Measurements from ENCODE around the gene HAND2. TPM values are rescaled to one million over a fixed set of nuclear protein-coding genes. Genes with fewer than 3 reads are reported as not detected.

HAND2 gene
- total RNA-seq, 1 experiment from 2014 or later = not detected

- no peaks in the 10 kb centered on the region for H3K9me2 ChIP-seq (ENCODE audit: insufficient read depth)
- no peaks in the 10 kb centered on the region for H3K36me3 ChIP-seq (ENCODE audit: low read depth)
- no peak for DNase-seq
- ChIA-PET CTCF (no interaction called here), POLR2A (ENCODE audit: unreplicated experiment) (no interaction called here)
- H3K27me3 ChIP-seq (ENCODE audit: insufficient read depth, low read depth) = no peaks in the 10 kb centered on the region
- no peaks in the 10 kb centered on the region for H3K79me2 ChIP-seq (ENCODE audit: low read depth)
- intact Hi-C loops (cut with micrococcal nuclease; ENCODE audit: unreplicated experiment) = no loop called here
- H3K27ac ChIP-seq = no peak overlapping the region
- no peaks in the 10 kb centered on the region for H3F3A ChIP-seq (ENCODE audit: insufficient read depth, low read depth)
- no TSS peak for BruUV-seq (replicated peaks)
- no peaks in the 10 kb centered on the region for H3K4me1 ChIP-seq (replicated peaks; ENCODE audit: insufficient read depth)
- TF ChIP-seq CTCF (conservative IDR thresholded peaks at IDR 0.05) (no peak), EZH2 (IDR thresholded peaks at IDR 0.05; ENCODE audit: low read depth) (no peak)
- H3K9me3 ChIP-seq (ENCODE audit: insufficient read depth, low read depth) = no peaks in the 10 kb centered on the region
- no peak overlapping the region for H3K4me2 ChIP-seq
- no peak overlapping the region for H2AFZ ChIP-seq
- no peak overlapping the region for H3K4me3 ChIP-seq
- H4K20me1 ChIP-seq (ENCODE audit: insufficient read depth) = no peaks in the 10 kb centered on the region
Observed at GRCh38 chr4:173489514-173489913, 40.5 kb downstream of the HAND2 start.

GRCh38 chr4:173488656-173489055, 41.4 kb downstream of the HAND2 start:
- Histone ChIP-seq H3K27ac (no peak overlapping the region), H3K27me3 (ENCODE audit: insufficient read depth, low read depth) (no peaks in the 10 kb centered on the region), H3K36me3 (ENCODE audit: low read depth) (no peaks in the 10 kb centered on the region), H3K4me3 (no peak overlapping the region), H4K20me1 (ENCODE audit: insufficient read depth) (no peaks in the 10 kb centered on the region), H2AFZ (no peak overlapping the region), H3K4me2 (no peak overlapping the region), H3K79me2 (ENCODE audit: low read depth) (no peaks in the 10 kb centered on the region), H3K9me2 (ENCODE audit: insufficient read depth) (no peaks in the 10 kb centered on the region), H3K9me3 (ENCODE audit: insufficient read depth, low read depth) (no peaks in the 10 kb centered on the region), H3F3A (ENCODE audit: insufficient read depth, low read depth) (no peaks in the 10 kb centered on the region), H3K4me1 (replicated peaks; ENCODE audit: insufficient read depth) (no peaks in the 10 kb centered on the region)
- no TSS peak for BruUV-seq (replicated peaks)
- ChIA-PET CTCF (no interaction called here), POLR2A (ENCODE audit: unreplicated experiment) (no interaction called here)
- TF ChIP-seq CTCF (conservative IDR thresholded peaks at IDR 0.05) = no peak
- no peak for TF ChIP-seq EZH2 (IDR thresholded peaks at IDR 0.05; ENCODE audit: low read depth)
- intact Hi-C loops (cut with micrococcal nuclease; ENCODE audit: unreplicated experiment) = no loop called here
- no peak for DNase-seq

GRCh38 chr4:173488074-173488473, 42.0 kb downstream of the HAND2 start:
- Histone ChIP-seq H3K27me3 (ENCODE audit: insufficient read depth, low read depth) (no peaks in the 10 kb centered on the region), H3K27ac (no peak overlapping the region), H3K4me2 (no peak overlapping the region), H3K4me1 (replicated peaks; ENCODE audit: insufficient read depth) (no peaks in the 10 kb centered on the region), H2AFZ (no peak overlapping the region), H3K79me2 (ENCODE audit: low read depth) (no peaks in the 10 kb centered on the region), H3K9me2 (ENCODE audit: insufficient read depth) (no peaks in the 10 kb centered on the region), H3F3A (ENCODE audit: insufficient read depth, low read depth) (no peaks in the 10 kb centered on the region), H3K9me3 (ENCODE audit: insufficient read depth, low read depth) (no peaks in the 10 kb centered on the region), H4K20me1 (ENCODE audit: insufficient read depth) (no peaks in the 10 kb centered on the region), H3K36me3 (ENCODE audit: low read depth) (no peaks in the 10 kb centered on the region), H3K4me3 (no peak overlapping the region)
- TF ChIP-seq EZH2 (IDR thresholded peaks at IDR 0.05; ENCODE audit: low read depth) (no peak), CTCF (conservative IDR thresholded peaks at IDR 0.05) (no peak)
- DNase-seq = no peak
- intact Hi-C loops (cut with micrococcal nuclease; ENCODE audit: unreplicated experiment) = no loop called here
- ChIA-PET CTCF (no interaction called here), POLR2A (ENCODE audit: unreplicated experiment) (no interaction called here)
- no TSS peak for BruUV-seq (replicated peaks)
